Esophagus (tissue), 2 donors: ENCODE data around the gene EML2. TPM values are rescaled to one million over a fixed set of nuclear protein-coding genes. Genes with fewer than 3 reads are reported as not detected.

ENCODE experiments used
- H3K27ac ChIP-seq, 2 donors: one replicate each; pipeline ENCODE4 v1.5.1; 2013; ENCODE audit warnings: low read depth in 2 of 2, mild to moderate bottlenecking in 2 of 2, inconsistent platforms in 1 of 2, low read length in 1 of 2, moderate library complexity in 1 of 2
- H3K27me3 ChIP-seq, 2 donors: one replicate each; pipeline ENCODE4 v1.6.1; 2013; ENCODE audit warnings: low read length in 2 of 2, control low read depth in 1 of 2, mild to moderate bottlenecking in 1 of 2; ENCODE audit not compliant: insufficient read depth in 2 of 2, control insufficient read depth in 1 of 2
- H3K36me3 ChIP-seq, 2 donors: one replicate each; pipeline ENCODE4 v1.6.1; 2013; ENCODE audit warnings: low read length in 1 of 2; ENCODE audit not compliant: control insufficient read depth in 2 of 2, insufficient read depth in 2 of 2
- H3K4me1 ChIP-seq, 2 donors: one replicate each; pipeline ENCODE4 v1.6.1; 2013; ENCODE audit warnings: low read length in 1 of 2; ENCODE audit not compliant: control insufficient read depth in 2 of 2, insufficient read depth in 2 of 2
- H3K4me3 ChIP-seq, 2 donors: one replicate each; pipeline ENCODE4 v1.5.1; 2013; ENCODE audit warnings: low read length in 2 of 2, mild to moderate bottlenecking in 2 of 2, low read depth in 1 of 2, moderate library complexity in 1 of 2
- H3K9me3 ChIP-seq, 2 donors: one replicate each; pipeline ENCODE4 v1.6.1; 2013; ENCODE audit warnings: mild to moderate bottlenecking in 2 of 2, low read depth in 1 of 2, low read length in 1 of 2, moderate library complexity in 1 of 2; ENCODE audit not compliant: control insufficient read depth in 2 of 2, insufficient read depth in 1 of 2
- WGBS, 2 donors: extraction: QIAGEN DNeasy Blood & Tissue Kit; methylation state at CpG; one replicate each; pipeline ENCODE4 v1.1.7; 2013; 5-methylcytosine and 5-hydroxymethylcytosine counted together
- polyA plus RNA-seq, 2 donors: library from polyadenylated mRNA; stranded (reverse); fragments of 200-250 nt; gene quantifications; one replicate each; pipeline ENCODE4 v1.2.3, GENCODE V29; 2013
- donor health status: healthy with polysubstance abuse.
- donor health status: Bipolar disorder and iron deficiency.

EML2 gene
- polyA plus RNA-seq, 2 donors: 55.3 to 56.5 TPM

DNA sequence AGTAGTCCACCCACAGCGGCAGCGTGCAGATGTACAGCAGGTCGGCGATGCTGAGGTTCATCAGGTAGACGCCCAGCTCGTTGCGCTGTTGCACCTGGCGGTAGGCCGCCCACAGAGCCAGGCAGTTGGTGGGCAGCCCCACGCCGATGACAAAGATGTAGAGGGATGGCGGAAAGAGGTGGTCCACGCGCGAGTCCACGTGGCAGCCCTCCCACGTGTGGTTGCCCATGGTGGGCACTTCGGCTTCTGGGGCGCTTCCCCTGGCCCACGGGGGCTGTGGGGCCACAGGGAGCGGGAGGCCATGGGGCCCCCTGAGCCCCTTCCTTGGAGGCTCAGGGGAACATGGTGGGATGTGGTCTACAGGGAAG lies 47.6 kb downstream of the EML2 start:
- Histone ChIP-seq H3K4me3 (no peak overlapping the region), H3K27me3 (no peaks in the 10 kb centered on the region), H3K4me1 (no peaks in the 10 kb centered on the region), H3K36me3 (no peaks in the 10 kb centered on the region), H3K27ac (no peak overlapping the region), H3K9me3 (no peaks in the 10 kb centered on the region)
- WGBS, 2 donors: 92 to 95% methylated on average over 21 of the region's 21 CpGs

DNA sequence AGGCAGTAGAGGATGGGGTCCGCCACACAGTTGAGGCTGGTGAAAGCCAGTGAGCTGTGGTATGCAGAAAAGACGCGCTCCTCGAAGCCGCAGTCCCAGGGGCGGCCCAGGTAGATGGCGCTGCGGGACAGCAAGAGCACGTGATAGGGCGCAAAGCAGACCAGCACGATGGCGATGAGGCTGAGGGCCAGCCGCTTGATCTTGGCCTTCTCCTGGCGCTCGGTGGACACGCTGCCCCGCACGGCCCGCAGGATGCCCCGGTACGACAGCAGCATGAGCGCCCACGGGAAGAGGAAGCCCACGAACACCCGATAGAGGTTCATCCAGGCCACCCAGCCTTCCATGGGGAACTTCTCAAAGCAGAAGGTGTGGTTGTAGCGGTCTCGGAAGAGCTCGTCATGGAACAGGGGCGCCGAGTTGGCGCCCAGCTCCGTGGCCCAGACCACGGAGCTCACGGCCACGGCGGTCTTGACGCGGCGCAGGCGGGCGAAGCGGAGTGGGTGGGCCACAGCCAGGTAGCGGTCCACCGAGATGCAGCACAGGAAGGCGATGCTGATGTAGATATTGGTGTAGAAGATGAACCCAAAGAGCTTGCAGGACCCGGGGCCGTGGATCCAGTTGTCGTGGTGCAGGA lies 48.1 kb downstream of the EML2 start:
- no peaks in the 10 kb centered on the region for H3K36me3 ChIP-seq
- no peaks in the 10 kb centered on the region for H3K9me3 ChIP-seq
- 52 to 54% methylated on average over 46 to 48 of the region's 48 CpGs for WGBS, 2 donors
- H3K27ac ChIP-seq: no peak overlapping the region
- no peaks in the 10 kb centered on the region for H3K4me1 ChIP-seq
- no peaks in the 10 kb centered on the region for H3K27me3 ChIP-seq
- no peak overlapping the region for H3K4me3 ChIP-seq

- no peaks in the 10 kb centered on the region for H3K27me3 ChIP-seq
- no peak overlapping the region for H3K27ac ChIP-seq
- no peaks in the 10 kb centered on the region for H3K9me3 ChIP-seq
- 54 to 56% methylated on average over 15 of the region's 15 CpGs for WGBS, 2 donors
- no peaks in the 10 kb centered on the region for H3K4me1 ChIP-seq
- no peaks in the 10 kb centered on the region for H3K36me3 ChIP-seq
- H3K4me3 ChIP-seq: no peak overlapping the region
Observed at GRCh38 chr19:45590300-45591003, 48.7 kb downstream of the EML2 start.

DNA sequence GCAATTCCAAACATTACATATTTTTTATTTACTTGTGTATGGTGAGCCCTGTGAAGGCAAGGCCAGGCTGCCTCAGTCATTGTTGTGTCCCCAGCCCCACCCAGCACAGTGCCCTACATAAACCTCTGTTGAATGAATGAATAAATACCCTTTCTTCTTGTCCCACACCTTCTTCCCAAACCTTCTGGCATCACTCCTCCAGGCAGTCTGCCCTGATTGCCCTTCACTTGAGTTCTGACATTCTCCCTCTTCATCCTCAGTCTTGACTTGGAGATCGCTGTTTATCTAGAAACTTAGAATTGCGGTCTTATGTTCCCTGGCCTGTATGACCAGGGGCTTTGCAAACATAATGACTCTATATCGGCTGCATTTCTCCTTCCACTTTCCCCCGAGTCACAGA lies 49.4 kb downstream of the EML2 start:
- no peaks in the 10 kb centered on the region for H3K27me3 ChIP-seq
- 82 to 90% methylated on average over 4 of the region's 4 CpGs for WGBS, 2 donors

DNA sequence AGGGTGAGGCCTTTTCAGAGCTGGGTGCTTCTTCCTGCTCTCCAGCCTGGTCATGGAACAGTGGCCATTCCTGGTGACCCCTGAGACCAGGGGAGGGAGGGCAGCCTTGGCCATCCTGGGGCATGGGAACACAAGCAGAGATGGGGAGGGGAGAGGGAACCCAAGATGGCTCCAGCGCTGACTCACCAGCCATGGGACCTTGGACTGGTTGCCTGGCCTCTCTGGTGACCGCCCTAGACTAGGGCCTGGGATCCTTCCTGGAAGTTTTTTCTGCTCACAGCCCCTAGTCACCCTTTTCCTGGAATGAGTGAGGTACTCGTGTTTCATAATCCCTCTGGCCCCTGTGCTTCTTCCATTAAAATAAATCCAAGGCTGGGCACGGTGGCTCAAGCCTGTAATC lies 51.3 kb downstream of the EML2 start:
- WGBS, 2 donors: 69 to 72% methylated on average over 4 of the region's 4 CpGs
- H3K36me3 ChIP-seq: no peaks in the 10 kb centered on the region
- no peak overlapping the region for H3K4me3 ChIP-seq
- H3K9me3 ChIP-seq: no peaks in the 10 kb centered on the region
- peaks cover 0 to 2% of the 10 kb centered on the region in 2 donors for H3K4me1 ChIP-seq
- H3K27ac ChIP-seq: no peak overlapping the region
- no peaks in the 10 kb centered on the region for H3K27me3 ChIP-seq

More for the DNA sequence above, 49.4 kb downstream of the EML2 start:
- Histone ChIP-seq H3K27ac (peak overlapping the region in 1 of 2 donors; percentile 9), H3K4me3 (no peak overlapping the region), H3K9me3 (no peaks in the 10 kb centered on the region), H3K36me3 (no peaks in the 10 kb centered on the region), H3K4me1 (no peaks in the 10 kb centered on the region)

DNA sequence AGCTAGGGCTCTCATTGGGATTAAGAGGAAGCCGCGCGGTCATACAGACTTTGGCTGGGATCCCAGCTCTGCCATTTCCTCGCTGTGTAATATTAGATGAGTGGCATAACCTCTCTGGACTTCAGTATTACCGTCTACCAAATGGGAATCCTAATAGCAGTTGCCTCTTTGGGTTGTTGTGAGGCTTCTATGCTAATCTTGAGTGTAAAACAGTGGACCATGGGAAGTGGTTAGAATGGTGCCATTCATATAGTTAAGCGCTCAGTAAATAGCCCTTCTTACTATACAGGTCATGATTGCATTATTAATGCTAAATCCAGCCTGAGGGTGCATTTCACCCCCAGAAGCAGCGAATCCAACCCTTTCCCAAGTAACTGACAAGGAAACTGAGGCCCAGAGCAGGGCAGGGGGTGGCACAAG lies 54.0 kb downstream of the EML2 start:
- Histone ChIP-seq H3K27ac (peak overlapping the region; percentile 94 to 97), H3K4me3 (peak overlapping the region; percentile 39 to 45), H3K36me3 (no peaks in the 10 kb centered on the region), H3K27me3 (no peaks in the 10 kb centered on the region), H3K9me3 (no peaks in the 10 kb centered on the region), H3K4me1 (peaks cover 0 to 2% of the 10 kb centered on the region in 2 donors)
- 25% methylated on average over 7 of the region's 7 CpGs for WGBS, 2 donors

DNA sequence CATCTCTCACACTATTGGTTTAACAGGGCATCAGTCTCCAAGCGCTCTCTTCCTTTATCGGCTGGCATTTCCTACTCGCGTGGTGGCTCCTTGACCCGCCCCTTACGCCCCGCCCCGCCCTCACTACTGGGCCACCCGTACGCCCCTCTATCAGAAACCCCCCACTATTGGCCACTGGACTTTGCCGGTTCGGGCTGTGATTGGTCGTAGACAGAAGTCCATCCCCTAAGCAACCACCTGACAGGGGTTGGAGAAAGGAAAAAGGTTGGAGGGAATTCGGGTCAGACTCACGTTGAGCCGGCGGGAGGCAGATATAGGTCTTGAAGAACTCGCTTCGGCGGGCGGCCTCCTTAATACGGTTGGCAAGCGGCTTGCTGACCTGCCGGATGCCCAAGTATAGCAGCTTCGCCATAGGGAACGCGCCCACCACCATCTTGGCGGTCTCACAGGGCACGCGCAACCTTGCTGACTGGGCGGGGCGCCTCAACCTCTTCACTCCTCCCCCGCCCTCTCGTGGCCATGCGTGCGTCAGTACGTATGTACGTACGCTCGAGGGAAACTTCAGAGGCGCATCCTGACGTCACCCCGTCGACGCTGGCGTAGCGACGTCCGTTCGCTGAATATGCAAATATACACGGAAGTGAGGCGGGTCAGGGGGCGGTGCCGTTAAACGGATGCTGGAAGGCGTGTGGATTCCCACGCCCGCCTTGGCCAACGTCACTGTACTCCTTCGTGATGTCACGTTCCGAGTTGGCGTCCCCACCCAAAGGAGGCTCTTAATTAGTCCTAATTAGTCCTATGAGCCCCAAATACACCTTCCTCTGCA lies 54.7 kb downstream of the EML2 start, which contains the start of gene OPA3:
TSS of gene OPA3 (minus strand) at position 471 of the 826 bp plus-strand sequence. CDS start at position 433, 38 bp downstream.
- no peaks in the 10 kb centered on the region for H3K9me3 ChIP-seq
- no peaks in the 10 kb centered on the region for H3K36me3 ChIP-seq
- peak within 1 kb of the TSS; percentile 69 to 71 for H3K4me3 ChIP-seq
- WGBS, 2 donors: 0% methylated on average over 63 of the region's 63 CpGs
- peak within 1 kb of the TSS; percentile 97 to 100 for H3K27ac ChIP-seq
- H3K27me3 ChIP-seq: no peaks in the 10 kb centered on the region
- H3K4me1 ChIP-seq: peaks cover 0 to 2% of the 10 kb centered on the region in 2 donors

GRCh38 chr19:45581576-45581975 lies 57.6 kb downstream of the EML2 start:
- no peaks in the 10 kb centered on the region for H3K9me3 ChIP-seq
- H3K4me1 ChIP-seq: peaks cover 0 to 2% of the 10 kb centered on the region in 2 donors
- H3K4me3 ChIP-seq: no peak overlapping the region
- WGBS, 2 donors: 78 to 85% methylated on average over 7 of the region's 7 CpGs
- no peaks in the 10 kb centered on the region for H3K27me3 ChIP-seq
- H3K36me3 ChIP-seq: no peaks in the 10 kb centered on the region
- peak overlapping the region; percentile 15 to 66 for H3K27ac ChIP-seq

- 49 to 62% methylated on average over 5 of the region's 5 CpGs for WGBS, 2 donors
- no peaks in the 10 kb centered on the region for H3K9me3 ChIP-seq
- peak overlapping the region in 1 of 2 donors; percentile 73 for H3K27ac ChIP-seq
- H3K27me3 ChIP-seq: no peaks in the 10 kb centered on the region
- H3K4me3 ChIP-seq: no peak overlapping the region
- peaks cover 0 to 2% of the 10 kb centered on the region in 2 donors for H3K4me1 ChIP-seq
- peaks cover 0 to 3% of the 10 kb centered on the region in 2 donors for H3K36me3 ChIP-seq
Observed at GRCh38 chr19:45578861-45579260, 60.3 kb downstream of the EML2 start.
